22Rv1 (cell line): Measurements from ENCODE around the gene HHLA2.

Experiments
- ZFX ChIP-seq: fragments of 450-650 bp; IDR thresholded peaks from 2 replicates; pipeline ENCODE4 v1.6.1; 2017; ENCODE audit warnings: antibody characterized with exemption, borderline replicate concordance
- TF ChIP-seq, protein P1 (sequence below): fragments of 450-650 bp; IDR thresholded peaks from 2 replicates; pipeline ENCODE4 v1.5.1; 2017; ENCODE audit warnings: mild to moderate bottlenecking

DNA sequence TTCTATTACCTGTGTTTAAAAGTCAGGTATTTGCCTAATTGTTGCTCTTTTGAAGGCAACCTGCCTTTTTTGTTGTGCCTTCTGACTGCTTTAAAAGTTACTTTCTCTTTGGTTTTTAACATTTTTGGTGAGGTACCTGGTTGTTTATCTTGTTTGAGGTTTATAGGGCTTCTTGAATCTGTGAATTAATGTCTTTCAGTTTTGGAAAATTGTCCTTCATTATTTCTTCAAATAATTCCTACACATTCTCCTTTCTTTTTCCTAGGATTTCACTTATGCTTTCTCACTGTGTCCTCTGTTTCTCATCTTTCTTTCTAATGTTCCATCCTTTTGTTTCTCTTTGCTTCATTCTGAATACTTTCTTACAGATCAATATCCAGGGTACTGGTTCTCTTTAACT lies 30.8 kb downstream of the HHLA2 start:
- TF ChIP-seq, protein P1, sequence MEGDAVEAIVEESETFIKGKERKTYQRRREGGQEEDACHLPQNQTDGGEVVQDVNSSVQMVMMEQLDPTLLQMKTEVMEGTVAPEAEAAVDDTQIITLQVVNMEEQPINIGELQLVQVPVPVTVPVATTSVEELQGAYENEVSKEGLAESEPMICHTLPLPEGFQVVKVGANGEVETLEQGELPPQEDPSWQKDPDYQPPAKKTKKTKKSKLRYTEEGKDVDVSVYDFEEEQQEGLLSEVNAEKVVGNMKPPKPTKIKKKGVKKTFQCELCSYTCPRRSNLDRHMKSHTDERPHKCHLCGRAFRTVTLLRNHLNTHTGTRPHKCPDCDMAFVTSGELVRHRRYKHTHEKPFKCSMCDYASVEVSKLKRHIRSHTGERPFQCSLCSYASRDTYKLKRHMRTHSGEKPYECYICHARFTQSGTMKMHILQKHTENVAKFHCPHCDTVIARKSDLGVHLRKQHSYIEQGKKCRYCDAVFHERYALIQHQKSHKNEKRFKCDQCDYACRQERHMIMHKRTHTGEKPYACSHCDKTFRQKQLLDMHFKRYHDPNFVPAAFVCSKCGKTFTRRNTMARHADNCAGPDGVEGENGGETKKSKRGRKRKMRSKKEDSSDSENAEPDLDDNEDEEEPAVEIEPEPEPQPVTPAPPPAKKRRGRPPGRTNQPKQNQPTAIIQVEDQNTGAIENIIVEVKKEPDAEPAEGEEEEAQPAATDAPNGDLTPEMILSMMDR, result no peak
- no peak for TF ChIP-seq ZFX
